Upper lobe of right lung (tissue), 1 donor: ENCODE data around the gene COG7. TPM values are rescaled to one million over a fixed set of nuclear protein-coding genes. Genes with fewer than 3 reads are reported as not detected.
A peak's percentile ranks its signal among the peaks of the same experiment; 100 is the strongest.
"Not testable (repeated sequence)": the region's sequence is repeated elsewhere in the genome, so short reads cannot be mapped to it uniquely, and the experiment has no call there.

ENCODE experiments used
- ATAC-seq: fragments of 200-7000 bp; cut with Tn5 transposase; one replicate; pipeline ENCODE4 v1.9.1; 2020; ENCODE audit warnings: mild to moderate bottlenecking, moderate library complexity
- DNase-seq: peaks from one replicate; pipeline ENCODE4 v3.0.0-alpha.2; 2020
- H3K27ac ChIP-seq: fragments of 200-600 bp; one replicate; pipeline ENCODE4 v1.8.0; 2022
- H3K27me3 ChIP-seq: fragments of 200-600 bp; one replicate; pipeline ENCODE4 v1.8.0; 2022; ENCODE audit warnings: mild to moderate bottlenecking
- H3K36me3 ChIP-seq: fragments of 200-600 bp; one replicate; pipeline ENCODE4 v1.8.0; 2022
- H3K4me1 ChIP-seq: fragments of 200-600 bp; one replicate; pipeline ENCODE4 v1.8.0; 2022
- H3K4me3 ChIP-seq: fragments of 200-600 bp; one replicate; pipeline ENCODE4 v1.8.0; 2022; ENCODE audit warnings: mild to moderate bottlenecking
- H3K9me3 ChIP-seq: fragments of 200-600 bp; one replicate; pipeline ENCODE4 v1.8.0; 2022
- intact Hi-C: fragments of 100-400 bp; cut with DNase I; formaldehyde crosslinking; loops from one replicate; pipeline ENCODE4 v1.11.0; 2022
- total RNA-seq: library from RNA; stranded (reverse); fragmentation: NEBNext Ultra II Directional; extraction: Animal tissue kit (Norgen Biotek cat#: 25700); gene quantifications from one replicate; pipeline ENCODE4 v1.2.1, GENCODE V29; 2021
- TF ChIP-seq, protein P1 (sequence below): fragments of 200-600 bp; IDR thresholded peaks from one replicate; pipeline ENCODE4 v1.8.0; 2022; ENCODE audit warnings: antibody characterized with exemption
- donor health status: DM: no; HTN: yes; CAD: no; lungs with severe emphysema.

COG7 gene
- total RNA-seq, 1 donor from 2014 or later: 21.2 TPM

DNA sequence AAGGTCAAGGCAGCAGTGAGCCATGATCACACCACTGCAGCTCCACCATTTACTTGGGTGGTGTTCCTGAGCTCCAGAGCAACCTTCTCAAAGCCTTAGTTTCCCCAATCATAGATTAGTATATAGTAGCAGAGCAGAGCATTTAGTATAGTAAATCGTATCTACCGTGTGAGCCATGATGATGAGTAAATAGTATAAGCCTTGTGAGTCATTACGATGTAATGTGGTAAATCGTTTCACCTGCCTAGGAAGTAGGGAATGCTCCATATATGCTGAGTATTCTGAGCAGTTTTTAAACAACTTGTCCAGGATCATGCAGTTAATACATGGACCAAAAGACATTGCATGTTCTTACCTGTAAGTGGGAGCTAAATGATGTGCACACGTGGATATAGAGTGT is 84.5 kb downstream of the COG7 start:
- no peak for ATAC-seq
- Histone ChIP-seq H3K27ac (no peak overlapping the region), H3K27me3 (no peaks in the 10 kb centered on the region), H3K9me3 (no peaks in the 10 kb centered on the region), H3K4me1 (no peaks in the 10 kb centered on the region), H3K4me3 (no peak overlapping the region), H3K36me3 (no peaks in the 10 kb centered on the region)
- intact Hi-C loops: no loop called here
- TF ChIP-seq, protein P1, sequence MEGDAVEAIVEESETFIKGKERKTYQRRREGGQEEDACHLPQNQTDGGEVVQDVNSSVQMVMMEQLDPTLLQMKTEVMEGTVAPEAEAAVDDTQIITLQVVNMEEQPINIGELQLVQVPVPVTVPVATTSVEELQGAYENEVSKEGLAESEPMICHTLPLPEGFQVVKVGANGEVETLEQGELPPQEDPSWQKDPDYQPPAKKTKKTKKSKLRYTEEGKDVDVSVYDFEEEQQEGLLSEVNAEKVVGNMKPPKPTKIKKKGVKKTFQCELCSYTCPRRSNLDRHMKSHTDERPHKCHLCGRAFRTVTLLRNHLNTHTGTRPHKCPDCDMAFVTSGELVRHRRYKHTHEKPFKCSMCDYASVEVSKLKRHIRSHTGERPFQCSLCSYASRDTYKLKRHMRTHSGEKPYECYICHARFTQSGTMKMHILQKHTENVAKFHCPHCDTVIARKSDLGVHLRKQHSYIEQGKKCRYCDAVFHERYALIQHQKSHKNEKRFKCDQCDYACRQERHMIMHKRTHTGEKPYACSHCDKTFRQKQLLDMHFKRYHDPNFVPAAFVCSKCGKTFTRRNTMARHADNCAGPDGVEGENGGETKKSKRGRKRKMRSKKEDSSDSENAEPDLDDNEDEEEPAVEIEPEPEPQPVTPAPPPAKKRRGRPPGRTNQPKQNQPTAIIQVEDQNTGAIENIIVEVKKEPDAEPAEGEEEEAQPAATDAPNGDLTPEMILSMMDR: no peak
- no peak for DNase-seq

DNA sequence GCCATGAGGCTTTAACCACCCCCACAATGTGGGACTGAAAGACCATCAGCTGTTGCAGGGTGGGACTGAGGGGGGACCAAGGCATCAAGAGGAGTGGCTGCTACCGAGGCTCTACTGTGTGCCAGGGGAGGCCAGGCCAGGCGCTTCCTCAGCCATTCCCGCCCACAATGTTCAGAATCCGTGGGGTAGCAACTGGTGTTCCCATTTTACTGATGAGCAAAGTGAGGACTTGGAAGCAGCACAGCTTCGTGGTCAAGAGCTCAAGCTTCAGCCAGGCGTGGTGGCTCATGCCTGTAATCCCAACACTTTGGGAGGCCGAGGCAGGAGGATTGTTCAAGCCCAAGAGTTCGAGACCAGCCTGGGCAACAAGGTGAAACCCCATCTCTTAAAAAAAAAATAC is 85.0 kb downstream of the COG7 start:
- Histone ChIP-seq H3K36me3 (no peaks in the 10 kb centered on the region), H3K9me3 (no peaks in the 10 kb centered on the region), H3K4me3 (no peak overlapping the region), H3K27me3 (no peaks in the 10 kb centered on the region), H3K4me1 (no peaks in the 10 kb centered on the region), H3K27ac (no peak overlapping the region)
- intact Hi-C loops: no loop called here
- ATAC-seq: no peak
- TF ChIP-seq, protein P1: no peak
- DNase-seq: no peak

DNA sequence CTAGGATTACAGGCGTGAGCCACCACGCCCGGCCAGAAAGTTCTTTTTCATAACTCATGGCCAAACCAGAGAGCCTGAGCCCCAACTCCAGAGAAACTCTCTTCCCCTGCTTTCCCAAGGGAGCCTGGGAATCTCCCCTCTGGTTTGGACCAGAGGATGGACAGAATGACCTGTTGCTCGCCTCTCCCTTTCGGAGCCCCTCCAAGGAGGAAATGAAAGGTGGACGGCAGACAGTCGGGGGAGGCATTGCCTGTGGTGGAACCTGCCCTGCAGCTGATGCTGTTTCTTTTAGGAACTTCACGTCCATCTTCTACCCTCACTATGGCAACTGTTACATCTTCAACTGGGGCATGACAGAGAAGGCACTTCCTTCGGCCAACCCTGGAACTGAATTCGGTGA is 85.4 kb downstream of the COG7 start:
- DNase-seq (no peak), ATAC-seq (no peak)
- intact Hi-C loops: no loop called here
- no peaks in the 10 kb centered on the region for H3K27me3 ChIP-seq
- TF ChIP-seq, protein P1: no peak
- H3K4me1 ChIP-seq: no peaks in the 10 kb centered on the region
- H3K27ac ChIP-seq: no peak overlapping the region
- H3K4me3 ChIP-seq: no peak overlapping the region
- no peaks in the 10 kb centered on the region for H3K36me3 ChIP-seq
- no peaks in the 10 kb centered on the region for H3K9me3 ChIP-seq

DNA sequence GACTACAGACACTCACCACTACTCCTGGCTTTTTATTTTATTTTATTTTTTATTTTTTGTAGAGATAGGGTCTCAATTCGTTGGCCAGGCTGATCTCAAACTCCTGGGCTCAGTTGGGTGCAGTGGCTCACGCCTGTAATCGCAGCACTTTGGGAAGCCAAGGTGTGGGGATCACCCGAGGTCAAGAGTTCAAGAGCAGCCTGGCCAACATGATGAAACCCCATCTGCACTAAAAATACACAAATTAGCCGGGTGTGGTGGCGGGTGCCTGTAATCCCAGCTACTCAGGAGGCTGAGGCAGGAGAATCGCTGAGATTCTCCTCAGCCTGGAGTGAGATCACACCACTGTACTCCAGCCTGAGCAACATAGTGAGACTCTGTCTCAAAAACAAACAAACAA is 86.6 kb downstream of the COG7 start:
- H3K4me3 ChIP-seq, H3K36me3 ChIP-seq, H3K4me1 ChIP-seq, DNase-seq, H3K27ac ChIP-seq, intact Hi-C loops, H3K27me3 ChIP-seq, H3K9me3 ChIP-seq, ATAC-seq: not testable (repeated sequence)

DNA sequence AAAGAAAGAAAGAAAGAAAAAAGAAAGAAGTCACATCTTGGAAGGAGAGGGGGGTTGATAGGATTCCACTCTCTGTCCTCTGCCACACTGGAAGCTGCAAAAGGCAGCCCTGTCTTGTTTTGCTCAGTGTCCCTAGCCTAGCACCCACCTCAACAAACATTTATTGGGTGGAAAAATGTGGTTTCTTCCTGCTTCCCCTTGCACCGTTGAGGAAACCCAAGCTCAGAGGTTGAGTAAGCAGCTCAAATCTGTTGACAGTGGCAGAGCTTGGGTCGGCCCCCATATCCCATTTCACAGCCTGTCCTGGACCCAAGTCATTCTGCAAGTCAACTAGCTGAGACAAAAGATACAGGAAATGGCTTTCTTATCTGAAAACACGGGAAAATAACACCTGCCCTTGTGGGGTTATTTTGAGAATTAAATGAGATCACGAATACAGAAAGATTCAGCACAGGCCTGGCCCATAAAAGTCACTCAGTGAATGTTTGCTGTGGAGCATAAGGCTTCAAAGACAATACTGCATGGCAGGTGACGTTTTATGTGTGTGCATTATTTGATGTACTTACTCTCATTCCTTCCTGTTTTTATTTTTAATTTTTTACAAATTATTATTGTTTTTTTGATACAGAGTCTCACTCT is 87.3 kb downstream of the COG7 start:
- DNase-seq: no peak
- intact Hi-C loops: no loop called here
- Histone ChIP-seq H3K27ac (no peak overlapping the region), H3K27me3 (no peaks in the 10 kb centered on the region), H3K4me3 (no peak overlapping the region), H3K4me1 (no peaks in the 10 kb centered on the region), H3K9me3 (no peaks in the 10 kb centered on the region), H3K36me3 (no peaks in the 10 kb centered on the region)
- no peak for ATAC-seq
- TF ChIP-seq, protein P1: no peak

DNA sequence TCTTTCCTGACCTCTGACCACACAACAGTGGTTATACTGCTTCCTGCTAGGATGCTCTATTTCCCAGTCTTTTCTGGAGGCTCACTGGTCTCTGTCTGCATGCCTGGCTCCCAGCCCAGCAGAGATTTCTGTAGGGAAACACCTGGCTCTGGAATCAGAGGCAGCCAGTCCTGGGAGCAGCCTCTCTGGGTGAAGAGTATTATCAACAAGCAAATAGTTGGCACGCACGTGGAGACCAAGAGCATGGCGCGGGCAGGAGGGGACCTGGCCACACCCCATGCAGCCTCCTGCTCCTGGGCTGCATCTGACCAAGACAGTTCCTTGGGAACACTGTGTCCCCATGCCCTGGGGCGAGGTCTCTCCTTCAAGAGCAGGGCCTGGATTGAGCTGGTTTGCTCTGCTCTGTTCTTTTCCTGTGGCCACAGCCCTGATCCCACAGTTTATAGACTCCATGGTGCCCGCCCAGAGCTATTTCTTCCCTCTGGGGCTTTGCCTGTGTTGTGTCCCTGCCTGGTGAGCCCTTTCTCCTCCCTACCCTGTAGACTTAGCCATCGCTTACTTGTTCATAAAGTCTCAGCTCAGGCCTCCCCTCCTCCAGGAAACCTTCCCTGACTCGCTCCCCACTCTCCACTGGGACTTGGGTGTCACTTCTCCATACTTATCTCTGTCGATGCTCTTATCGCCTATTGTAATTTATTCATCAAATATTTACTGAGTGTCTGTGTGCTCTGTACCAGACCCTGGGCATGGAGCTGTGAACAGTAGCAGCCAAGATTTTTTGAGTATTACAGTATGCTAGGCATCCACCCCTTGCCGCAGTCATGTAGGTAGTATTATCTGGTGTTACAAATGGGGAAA is 90.3 kb downstream of the COG7 start:
- H3K36me3 ChIP-seq: no peaks in the 10 kb centered on the region
- H3K27ac ChIP-seq: peak overlapping the region; percentile 80
- TF ChIP-seq, protein P1: no peak
- no peaks in the 10 kb centered on the region for H3K27me3 ChIP-seq
- H3K4me1 ChIP-seq: no peaks in the 10 kb centered on the region
- no peaks in the 10 kb centered on the region for H3K9me3 ChIP-seq
- DNase-seq (peak; percentile 91), ATAC-seq (peak; percentile 98)
- H3K4me3 ChIP-seq: no peak overlapping the region
- intact Hi-C loops: no loop called here
